Fibroblast of skin of left biceps (primary cell): ENCODE results near the gene CLEC16A.

Source experiments
- DNase-seq, 2 experiments: peaks; one replicate each; pipeline ENCODE4 v3.0.0-alpha.2; 2013; ENCODE audit warnings: low read depth in 2 of 2

Gene CLEC16A

DNA sequence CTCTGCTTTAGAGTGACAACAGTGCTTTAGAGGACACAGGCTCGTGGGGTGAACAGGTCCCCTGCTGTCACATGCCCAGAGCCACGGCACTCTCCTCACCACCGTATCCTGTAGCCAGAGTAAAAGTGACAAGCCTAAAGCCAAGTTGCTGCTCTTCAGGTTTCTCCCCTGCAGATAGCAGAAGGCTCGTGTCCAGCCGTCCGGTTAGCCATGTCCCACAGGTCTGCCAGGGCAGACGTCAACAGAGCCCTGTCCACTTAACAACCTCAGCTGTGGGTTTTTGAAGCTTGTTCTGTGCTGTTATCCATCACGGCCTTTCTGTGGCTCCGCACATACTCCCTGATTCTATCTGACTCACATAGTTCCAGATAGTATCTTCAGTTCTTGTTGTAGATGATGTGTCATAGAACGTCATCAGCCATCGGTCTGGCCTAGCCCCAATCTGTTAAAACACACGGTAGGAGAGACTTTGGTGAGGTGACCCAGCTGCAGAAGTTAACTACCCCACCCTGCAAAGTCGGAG, 211.0 kb downstream of the CLEC16A start:
- no peak for DNase-seq

DNA sequence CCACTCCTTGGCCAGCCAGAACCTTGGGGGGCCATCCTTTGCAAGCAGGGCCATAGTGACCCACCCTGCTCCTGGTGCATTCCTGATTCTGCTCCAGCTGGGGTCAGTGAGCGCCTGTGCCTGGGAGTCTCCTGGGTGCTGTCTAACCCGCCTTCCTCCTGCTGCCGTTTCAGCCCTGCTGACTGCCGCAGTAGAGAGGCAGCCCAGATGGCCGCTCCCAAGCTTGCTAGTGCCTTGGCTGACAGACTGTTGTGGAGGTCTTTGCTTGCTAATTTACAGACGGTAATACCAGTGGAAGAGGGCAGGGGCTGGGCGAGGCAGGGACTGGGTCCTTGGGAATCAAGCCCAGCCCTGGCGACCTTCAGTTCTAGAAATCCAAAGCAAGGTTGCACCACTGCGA, 212.0 kb downstream of the CLEC16A start:
- no peak for DNase-seq

GRCh38 chr16:11157143-11157542, 212.8 kb downstream of the CLEC16A start:
- no peak for DNase-seq

DNA sequence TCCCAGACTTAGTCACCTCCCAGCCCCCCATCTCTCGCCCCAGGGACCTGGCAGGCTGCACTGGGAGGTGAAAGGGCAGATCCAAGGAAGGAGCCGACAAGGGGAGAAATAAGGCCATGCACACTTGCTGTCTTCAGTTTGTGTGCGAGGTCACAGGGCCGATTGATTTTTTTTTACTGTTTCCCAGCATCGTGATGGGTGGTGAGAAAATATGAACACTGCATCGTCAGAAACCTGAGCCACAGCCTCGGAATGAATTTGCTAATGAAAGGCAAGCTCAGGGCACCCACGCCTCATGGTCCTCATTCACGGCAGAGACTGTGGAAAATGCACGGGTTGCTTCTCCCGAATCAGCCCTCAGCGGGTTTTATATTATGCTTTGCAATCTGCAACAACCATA, 213.7 kb downstream of the CLEC16A start:
- DNase-seq, result no peak

DNA sequence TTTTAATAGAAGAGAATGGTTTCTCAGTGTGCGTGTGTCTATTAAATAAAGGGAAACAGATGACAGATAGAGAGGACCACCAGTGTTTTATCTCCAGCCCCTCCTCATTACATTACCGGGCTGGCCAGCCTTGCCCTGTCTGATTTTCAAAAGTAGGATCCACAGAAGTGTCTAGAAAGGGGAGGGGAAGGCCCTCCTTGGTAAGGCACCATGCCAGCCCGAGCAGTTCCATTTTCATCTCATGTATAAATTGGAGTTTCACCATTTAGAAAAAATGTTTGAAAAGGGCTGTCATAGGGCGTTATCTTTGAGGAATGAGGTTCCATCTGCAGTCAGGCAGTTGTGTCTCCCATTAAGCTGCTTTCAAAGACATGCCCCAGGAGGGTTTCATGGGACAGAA, 214.9 kb downstream of the CLEC16A start:
- no peak for DNase-seq

DNA sequence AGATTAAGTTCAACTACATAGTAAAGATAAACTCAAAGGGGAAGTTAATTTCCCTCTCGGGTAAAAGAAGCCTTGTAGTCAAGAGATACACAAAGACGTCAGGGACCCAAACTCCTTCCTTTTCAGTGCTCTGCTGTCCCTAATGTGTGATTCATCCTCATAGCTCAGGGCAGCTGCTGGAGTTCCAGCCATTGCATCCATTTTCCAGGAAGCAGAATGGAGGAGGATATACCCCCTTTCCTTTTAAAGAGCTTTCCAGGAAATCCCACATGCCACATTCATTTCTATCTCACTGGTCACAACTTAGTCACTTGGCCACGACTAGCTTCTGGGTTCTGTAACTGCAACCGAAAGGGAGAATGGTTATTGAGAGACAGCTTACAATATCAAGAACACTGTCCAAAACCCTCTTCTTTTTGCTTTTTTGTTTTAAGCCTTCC, 216.3 kb downstream of the CLEC16A start:
- no peak for DNase-seq

DNA sequence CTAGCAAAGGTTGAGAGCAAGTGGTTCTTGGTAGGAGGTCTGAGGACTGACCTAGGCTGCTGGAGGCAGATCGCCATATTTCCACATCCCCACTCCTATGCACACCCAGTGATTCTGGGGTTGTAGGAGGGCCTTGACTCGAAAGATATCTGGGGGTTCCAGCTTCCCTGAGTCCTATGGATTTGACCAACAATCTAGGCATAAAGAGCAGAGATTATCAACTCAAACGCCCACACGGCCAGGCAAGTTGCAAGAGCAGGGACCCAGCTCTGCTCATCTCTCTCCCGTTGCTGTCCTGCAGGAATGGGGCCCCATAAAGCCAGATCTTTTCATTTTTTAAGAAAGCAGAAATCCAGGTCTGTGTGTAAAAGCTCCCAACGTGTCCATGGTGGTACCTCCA, 217.1 kb downstream of the CLEC16A start:
- DNase-seq, result no peak

DNA sequence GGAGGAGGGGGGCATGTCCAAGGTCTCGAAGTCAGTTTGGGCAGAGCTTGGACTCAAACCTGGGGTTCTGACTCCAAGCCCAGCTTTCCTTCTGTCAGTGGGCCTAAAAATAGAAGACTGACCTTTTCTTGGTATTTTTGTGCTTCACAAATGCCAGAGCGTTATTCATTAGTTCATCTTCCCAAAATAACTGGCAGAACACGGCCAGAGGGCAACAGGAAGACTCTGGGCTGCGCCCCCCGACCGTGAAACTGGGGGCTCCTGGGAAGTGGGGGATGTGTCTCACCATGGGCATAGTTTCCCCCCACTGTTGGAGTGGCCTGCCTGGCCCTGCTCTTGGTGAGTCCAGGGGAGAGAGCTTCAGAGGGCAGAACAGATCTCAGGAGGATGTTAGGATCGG, 217.6 kb downstream of the CLEC16A start:
- no peak for DNase-seq

DNA sequence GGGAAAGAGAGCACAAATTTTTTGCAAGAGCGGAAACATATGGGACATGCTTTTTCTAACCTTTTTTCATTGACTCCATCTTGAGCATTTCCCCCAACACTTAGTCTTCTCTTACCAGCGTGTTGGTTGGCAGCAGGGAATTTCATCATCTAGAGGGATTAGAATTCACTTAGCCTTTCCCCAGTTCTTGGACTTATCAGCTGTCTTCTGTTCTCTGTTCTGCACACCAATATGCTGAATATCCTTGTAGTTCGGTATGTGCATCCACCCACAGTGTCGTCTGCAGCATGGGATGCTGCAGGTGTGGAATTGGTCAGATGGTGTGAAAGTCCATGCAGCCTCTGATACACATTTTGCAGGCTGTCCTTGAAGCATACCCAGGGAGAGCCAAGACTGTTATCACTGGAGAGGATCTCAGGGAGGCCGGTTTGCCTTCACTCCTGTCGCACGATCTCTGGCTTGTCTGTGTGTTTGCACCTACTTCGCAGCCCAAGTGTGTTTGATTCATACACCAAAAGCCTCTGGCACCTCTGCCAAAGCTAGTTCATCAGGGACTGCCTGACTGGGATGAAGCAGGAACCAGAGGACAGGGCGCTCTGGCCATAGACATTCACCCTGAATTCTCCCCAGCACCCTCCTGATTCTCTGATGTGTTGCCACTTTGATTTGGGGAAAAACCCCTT, 218.4 kb downstream of the CLEC16A start:
- DNase-seq, result no peak

DNA sequence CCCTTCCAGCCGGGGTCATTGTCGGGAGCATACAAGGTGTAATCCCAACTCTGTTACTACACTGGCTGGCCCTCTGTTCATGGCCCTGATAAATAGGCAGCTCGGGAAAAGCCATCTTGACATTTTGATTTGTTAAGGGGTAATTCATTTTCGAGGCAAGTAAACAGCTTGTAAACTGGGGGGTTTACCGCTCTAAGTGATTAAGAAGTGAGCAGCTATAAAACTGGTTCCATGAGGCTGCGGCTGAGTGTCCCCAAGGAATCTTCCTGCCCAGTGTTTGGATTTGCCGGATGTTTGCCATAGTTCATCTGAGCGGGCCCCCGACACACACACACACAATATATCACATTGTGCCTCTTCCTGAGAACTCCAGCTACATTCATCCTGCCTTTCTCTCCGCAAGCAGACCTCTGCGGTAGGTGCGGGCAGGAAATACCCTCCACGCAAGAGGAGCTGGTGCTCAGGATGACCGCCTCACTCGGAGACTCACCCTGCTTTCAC, 219.4 kb downstream of the CLEC16A start:
- DNase-seq, result no peak

DNA sequence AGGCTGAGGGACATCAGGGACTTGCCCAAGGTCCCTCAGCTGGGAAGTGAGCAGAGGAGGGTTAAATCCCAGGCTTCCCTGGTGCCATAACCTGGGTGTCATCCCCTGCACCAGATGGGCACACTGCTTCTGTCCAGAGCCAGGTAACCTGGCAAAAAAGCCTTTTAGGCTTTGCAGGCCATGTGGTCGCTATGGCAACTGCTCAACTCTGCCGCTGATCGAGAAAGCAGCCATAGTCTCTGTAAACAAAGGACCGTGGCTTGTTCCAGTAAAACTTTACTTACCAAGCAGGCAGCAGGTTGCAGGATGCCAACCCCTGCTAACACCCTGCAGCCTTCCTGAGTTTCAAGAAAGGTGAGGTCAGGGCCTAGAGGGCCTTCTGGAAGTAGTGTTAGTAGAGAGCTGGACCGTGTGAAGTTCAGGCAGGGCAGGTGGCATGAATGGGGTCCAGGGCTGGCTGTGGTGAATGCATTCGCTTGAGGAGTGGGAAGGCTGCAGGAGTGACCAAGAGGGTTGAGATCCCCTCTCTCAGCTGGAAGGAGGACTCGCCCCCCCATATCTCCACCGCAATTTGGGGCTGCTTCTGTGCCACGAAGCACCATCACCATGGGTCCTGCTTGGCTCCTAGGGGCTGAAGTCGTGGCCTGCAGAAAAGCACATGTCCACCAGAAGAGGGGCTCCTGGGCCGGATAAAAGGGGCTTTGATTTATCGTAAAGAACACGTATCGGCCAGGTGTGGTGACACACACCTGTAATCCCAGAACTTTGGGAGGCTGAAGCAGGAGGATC, 220.3 kb downstream of the CLEC16A start:
- no peak for DNase-seq

GRCh38 chr16:11165349-11165748, 221.0 kb downstream of the CLEC16A start:
- DNase-seq, result no peak

DNA sequence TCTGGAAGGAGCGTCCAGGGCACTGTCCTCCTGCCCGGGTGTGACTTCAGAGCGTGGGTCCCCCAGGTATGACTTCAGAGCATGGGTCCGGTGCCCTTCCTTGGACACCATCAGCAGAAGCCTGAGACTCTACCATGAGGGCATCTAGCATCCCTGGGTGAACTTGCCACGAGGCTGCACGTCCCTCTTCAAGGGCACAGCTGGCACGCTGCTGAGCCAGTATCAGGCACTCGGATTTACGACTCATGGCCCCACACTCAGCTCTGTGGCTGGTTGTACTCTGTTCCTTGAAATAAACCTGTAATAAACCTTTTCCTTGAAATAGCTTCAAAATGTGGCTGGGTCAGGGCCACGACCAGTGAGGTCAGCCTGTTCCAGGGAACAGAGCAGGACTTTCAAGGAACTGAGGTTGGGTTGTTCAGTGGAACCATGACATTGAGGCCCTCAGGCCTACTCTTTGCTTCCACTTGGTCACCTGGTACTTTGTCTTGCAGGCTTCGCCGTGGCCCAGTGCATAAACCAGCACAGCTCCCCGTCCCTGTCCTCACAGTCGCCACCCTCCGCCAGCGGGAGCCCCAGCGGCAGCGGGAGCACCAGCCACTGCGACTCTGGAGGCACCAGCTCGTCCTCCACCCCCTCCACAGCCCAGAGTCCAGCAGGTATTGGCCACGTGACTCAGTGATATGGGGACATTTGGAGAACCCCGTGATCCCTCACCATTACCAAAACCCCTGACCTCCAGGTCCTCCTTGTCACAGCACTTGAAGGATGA, 221.7 kb downstream of the CLEC16A start:
- no peak for DNase-seq

GRCh38 chr16:11167581-11167980, 223.2 kb downstream of the CLEC16A start:
- DNase-seq, result no peak

DNA sequence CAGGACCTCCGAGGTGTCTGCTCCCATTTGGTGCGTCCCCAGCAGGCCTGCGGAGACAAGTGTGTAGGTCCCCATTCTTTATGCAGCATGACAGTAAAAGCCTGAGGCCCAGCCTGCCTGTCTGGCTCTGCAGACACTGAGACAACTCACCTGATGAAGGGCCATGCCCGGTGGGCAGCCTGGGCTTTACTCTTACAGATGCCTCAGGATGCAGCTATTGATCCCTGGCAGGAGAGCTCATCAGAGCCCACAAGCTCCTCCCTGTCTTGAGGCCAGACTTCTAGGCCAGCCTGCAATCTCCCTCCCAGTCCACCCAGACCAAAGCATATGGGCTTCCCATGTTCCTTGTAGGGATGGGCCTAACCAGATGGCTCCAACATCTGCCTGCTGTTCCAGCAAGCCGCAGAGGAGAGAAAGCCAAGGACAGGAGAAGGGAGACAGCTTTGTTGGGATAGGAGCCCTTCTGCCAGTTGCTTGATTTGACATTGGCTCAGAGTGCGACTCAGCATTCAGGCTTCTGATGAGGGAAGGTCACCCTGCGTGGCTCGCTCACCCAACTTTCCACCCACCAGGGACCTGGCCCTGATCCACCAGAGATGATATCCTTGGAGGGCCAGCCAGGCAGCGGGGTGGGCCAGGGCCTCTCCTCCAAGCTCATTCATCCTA, 224.2 kb downstream of the CLEC16A start:
- DNase-seq, result no peak

GRCh38 chr16:11169641-11170040, 225.3 kb downstream of the CLEC16A start:
- no peak for DNase-seq

DNA sequence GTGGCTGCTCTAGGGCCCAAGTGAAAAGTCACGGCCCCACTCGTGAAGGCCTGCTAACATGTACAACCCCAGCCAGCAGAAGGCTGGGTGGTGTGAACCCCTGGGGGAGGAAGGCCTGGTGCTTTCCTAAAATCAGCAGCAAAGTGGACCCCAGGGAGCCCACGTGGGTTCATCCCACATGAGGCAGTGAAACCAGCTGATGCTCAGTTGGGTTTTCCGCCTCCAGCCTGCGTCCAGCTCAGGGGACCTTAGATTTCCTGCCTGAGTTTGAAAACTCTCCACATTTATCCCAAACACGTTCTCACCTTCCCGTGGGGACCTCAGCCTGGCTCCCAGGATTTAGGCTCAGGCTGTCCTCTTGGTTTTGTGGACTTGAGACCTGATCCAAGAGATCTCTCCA, 225.8 kb downstream of the CLEC16A start:
- no peak for DNase-seq

DNA sequence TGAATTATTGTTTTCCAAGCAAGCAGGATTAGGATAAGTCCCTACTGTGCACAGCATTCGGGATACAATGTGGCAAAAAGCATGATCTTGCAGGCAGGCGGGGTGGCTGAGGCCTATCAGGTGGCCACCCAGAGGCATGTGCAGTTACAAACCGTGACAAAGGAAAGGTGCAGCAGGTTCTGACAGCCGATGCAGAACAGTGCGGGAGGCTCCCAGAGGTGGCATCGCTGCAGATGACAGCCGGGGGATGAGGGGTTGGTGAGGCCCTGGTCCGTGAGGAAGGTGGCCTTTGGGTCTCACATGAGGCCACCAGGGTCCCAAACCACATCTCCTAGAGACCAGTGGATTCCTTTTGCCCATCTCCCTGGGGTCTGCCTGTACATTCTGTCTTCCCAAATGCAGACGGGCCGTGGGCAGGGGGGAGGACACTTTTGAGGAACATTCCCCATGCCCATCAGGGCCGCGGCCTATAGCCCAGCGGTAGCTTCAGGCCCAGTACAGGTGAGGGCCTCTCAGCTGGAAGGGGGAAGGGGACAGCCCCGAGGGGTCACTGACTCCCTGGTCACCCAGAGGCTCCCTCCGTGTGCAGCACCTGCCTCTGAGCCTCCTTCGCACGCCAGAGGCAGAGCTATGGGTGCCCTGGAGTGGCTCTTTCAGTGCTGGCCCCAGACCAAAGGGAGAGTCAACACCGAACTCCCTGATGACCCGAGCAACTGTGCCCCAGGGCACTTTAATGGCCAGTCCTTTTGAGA, 226.5 kb downstream of the CLEC16A start:
- no peak for DNase-seq

DNA sequence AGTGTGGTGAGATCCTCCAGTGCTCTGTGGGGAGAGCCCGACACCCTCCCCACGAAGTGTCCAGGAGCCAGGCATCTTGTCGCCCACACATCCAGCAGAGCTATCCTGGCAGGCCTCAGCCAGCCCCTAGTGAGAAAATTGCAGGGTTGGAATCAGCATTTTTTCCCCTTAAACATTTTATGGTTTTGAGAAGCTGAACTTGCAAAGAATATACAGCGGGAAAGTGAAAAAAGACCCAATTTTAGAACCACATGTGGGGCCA, 227.0 kb downstream of the CLEC16A start:
- DNase-seq, result no peak

- DNase-seq, result no peak
These were observed 227.5 kb downstream of the CLEC16A start for GRCh38 chr16:11171757-11172299.

DNA sequence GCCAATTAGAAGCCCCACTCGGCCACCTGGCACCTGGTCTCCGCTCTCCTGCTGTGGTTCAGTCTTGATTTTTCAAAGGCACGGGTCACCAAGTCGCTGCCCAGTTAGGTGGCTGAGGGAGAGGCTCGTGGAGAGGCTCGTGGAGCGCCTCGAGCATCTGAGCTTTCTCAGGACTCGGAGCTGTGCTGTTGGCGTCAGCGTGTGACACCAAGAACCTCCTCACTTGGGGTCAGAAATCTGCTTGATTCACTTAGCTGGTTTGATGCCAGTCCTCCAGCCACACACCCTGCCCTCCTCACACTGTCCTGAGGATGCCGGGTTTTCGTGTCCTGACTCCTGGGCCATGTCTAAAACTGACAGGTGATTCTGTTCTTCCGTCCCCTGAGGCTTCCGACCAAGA, 229.1 kb downstream of the CLEC16A start:
- no peak for DNase-seq
